ENCODE results near the gene BTBD17. TPM values are rescaled to one million over a fixed set of nuclear protein-coding genes. Genes with fewer than 3 reads are reported as not detected.
A peak's percentile ranks its signal among the peaks of the same experiment; 100 is the strongest.

Gene BTBD17
- polyA plus RNA-seq, 2 of the 4 experiments (the other 2 are of a cell fraction): not detected

DNA sequence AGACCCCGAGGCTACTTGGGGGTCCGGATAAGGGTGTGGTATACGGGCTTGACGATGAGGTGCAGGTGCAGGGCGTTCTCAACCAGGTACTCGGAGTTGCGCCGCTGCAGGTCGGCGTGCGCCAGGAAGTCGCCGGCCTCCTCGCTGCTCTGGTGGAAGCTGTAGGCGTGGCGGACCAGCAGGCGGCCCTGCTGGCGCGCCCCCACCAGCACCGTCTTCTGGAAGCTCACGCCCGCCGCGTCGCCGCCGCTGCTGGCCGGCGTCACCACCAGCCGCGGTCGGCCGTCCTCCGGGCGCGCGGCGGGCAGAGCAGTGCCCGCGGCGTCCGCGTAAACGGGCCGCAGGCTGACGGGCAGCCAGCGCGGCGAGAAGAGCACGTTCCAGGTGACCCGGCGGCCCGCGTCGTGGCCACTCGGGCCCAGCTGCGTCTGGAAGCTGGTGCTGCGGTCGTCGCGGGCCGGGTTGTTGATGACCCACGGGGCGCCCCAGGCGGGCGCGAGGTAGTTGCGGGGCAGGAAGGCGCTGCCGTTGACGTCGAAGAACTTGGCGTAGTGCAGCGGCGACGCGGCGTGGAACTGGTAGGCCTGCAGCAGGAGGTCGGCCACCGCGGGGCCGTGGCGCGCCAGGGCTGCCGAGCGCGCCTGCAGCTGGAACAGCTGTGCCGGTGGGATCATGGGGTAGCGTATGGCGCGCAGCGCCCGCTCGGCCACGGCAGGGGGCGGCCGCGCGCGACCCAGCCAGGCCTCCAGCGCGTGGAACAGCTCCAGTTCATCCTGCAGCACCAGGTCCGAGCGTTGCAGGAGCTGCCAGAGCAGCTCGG lies 4.8 kb downstream of the BTBD17 start:
- Histone ChIP-seq H3K9me3 (no peaks in the 10 kb centered on the region), H3K4me2 (peak overlapping the region; percentile 78), H3K4me3 (peak overlapping the region; percentile 33), H3K4me1 (peaks cover 17% of the 10 kb centered on the region; the same call in 1 of the 3 replicates), H3K27ac (no peak overlapping the region; a peak in 1 of 6 replicates)
- TF ChIP-seq, protein P1, sequence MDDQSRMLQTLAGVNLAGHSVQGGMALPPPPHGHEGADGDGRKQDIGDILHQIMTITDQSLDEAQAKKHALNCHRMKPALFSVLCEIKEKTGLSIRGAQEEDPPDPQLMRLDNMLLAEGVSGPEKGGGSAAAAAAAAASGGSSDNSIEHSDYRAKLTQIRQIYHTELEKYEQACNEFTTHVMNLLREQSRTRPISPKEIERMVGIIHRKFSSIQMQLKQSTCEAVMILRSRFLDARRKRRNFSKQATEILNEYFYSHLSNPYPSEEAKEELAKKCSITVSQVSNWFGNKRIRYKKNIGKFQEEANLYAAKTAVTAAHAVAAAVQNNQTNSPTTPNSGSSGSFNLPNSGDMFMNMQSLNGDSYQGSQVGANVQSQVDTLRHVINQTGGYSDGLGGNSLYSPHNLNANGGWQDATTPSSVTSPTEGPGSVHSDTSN (IDR thresholded peaks at IDR 0.05): no peak
- TF ChIP-seq SMC3 (IDR thresholded peaks at IDR 0.05) (no peak), NR3C1 (IDR thresholded peaks at IDR 0.05) (no peak), NPAS2 (CRISPR knock-in tag; IDR thresholded peaks at IDR 0.05; ENCODE audit: borderline replicate concordance) (no peak), HOXA7 (CRISPR knock-in tag; IDR thresholded peaks at IDR 0.05) (no peak), RFX5 (IDR thresholded peaks at IDR 0.05) (no peak), JUN (IDR thresholded peaks at IDR 0.05) (no peak), RAD21 (conservative IDR thresholded peaks at IDR 0.05 in 1 of 2, IDR thresholded peaks at IDR 0.05 in 1 of 2) (no peak), KDM1A (IDR thresholded peaks at IDR 0.05; ENCODE audit: low read depth) (no peak), EHF (CRISPR knock-in tag; IDR thresholded peaks at IDR 0.05) (no peak), NFE2L2 (conservative IDR thresholded peaks at IDR 0.05; ENCODE audit: low read length) (no peak), CBX2 (IDR thresholded peaks at IDR 0.05; ENCODE audit: borderline replicate concordance, low read depth) (no peak), FOSL2 (IDR thresholded peaks at IDR 0.05) (no peak), FOSL2 (CRISPR knock-in tag; IDR thresholded peaks at IDR 0.05) (no peak), HOXB5 (CRISPR knock-in tag; IDR thresholded peaks at IDR 0.05) (no peak)
- TF ChIP-seq, protein P2, sequence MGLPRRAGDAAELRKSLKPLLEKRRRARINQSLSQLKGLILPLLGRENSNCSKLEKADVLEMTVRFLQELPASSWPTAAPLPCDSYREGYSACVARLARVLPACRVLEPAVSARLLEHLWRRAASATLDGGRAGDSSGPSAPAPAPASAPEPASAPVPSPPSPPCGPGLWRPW (IDR thresholded peaks at IDR 0.05): no peak
- TF ChIP-seq, protein P3, sequence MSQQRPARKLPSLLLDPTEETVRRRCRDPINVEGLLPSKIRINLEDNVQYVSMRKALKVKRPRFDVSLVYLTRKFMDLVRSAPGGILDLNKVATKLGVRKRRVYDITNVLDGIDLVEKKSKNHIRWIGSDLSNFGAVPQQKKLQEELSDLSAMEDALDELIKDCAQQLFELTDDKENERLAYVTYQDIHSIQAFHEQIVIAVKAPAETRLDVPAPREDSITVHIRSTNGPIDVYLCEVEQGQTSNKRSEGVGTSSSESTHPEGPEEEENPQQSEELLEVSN (IDR thresholded peaks at IDR 0.05; ENCODE audit: borderline replicate concordance, low read depth): no peak
- TF ChIP-seq, protein P4, sequence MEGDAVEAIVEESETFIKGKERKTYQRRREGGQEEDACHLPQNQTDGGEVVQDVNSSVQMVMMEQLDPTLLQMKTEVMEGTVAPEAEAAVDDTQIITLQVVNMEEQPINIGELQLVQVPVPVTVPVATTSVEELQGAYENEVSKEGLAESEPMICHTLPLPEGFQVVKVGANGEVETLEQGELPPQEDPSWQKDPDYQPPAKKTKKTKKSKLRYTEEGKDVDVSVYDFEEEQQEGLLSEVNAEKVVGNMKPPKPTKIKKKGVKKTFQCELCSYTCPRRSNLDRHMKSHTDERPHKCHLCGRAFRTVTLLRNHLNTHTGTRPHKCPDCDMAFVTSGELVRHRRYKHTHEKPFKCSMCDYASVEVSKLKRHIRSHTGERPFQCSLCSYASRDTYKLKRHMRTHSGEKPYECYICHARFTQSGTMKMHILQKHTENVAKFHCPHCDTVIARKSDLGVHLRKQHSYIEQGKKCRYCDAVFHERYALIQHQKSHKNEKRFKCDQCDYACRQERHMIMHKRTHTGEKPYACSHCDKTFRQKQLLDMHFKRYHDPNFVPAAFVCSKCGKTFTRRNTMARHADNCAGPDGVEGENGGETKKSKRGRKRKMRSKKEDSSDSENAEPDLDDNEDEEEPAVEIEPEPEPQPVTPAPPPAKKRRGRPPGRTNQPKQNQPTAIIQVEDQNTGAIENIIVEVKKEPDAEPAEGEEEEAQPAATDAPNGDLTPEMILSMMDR (IDR thresholded peaks at IDR 0.05): no peak
- TF ChIP-seq, protein P5, sequence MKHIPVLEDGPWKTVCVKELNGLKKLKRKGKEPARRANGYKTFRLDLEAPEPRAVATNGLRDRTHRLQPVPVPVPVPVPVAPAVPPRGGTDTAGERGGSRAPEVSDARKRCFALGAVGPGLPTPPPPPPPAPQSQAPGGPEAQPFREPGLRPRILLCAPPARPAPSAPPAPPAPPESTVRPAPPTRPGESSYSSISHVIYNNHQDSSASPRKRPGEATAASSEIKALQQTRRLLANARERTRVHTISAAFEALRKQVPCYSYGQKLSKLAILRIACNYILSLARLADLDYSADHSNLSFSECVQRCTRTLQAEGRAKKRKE (CRISPR knock-in tag; IDR thresholded peaks at IDR 0.05; ENCODE audit: low read depth): no peak
- ChIA-PET POLR2A (no interaction called here), CTCF (interaction anchor here (0.7 to 34.5 kb wide), 15 partner anchors 10 to 185 kb away, joined by 3 to 674 read pairs (median 5); partner anchors contain the start of genes BTBD17 and GPR142)
- no peak for ATAC-seq
- FAIRE-seq: no peak
- WGBS (ENCODE audit: missing lambda C conversion rate): 22% methylated on average over 44 of the region's 105 CpGs
- peak in 1 of 2 experiments; percentile 24 for DNase-seq (ENCODE audit: low read depth in 1 of 2, low spot score in 1 of 2)

DNA sequence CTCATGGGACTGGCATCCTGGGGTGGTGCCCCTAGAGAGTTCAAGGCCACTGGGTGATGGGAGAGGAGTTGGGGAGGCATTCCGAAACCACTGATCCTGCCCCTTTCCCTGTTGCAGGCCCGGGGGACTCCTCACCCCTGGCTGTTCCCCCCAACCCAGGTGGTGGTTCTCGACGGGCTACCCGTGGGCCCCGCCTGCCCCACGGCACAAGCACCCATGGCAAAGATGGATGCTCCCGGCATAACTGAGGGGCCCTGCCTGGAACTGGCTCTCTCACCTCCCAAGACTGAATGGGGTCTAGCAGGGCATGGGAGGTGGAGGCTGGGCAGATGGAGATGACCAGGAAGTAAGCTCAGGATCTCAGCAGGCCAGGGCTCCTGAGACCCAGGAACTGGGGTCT lies 6.6 kb downstream of the BTBD17 start:
- no peaks in the 10 kb centered on the region for H3K9me3 ChIP-seq
- FAIRE-seq (no peak), ATAC-seq (no peak), DNase-seq (ENCODE audit: low read depth in 1 of 2, low spot score in 1 of 2) (no peak)
- TF ChIP-seq, protein P6, sequence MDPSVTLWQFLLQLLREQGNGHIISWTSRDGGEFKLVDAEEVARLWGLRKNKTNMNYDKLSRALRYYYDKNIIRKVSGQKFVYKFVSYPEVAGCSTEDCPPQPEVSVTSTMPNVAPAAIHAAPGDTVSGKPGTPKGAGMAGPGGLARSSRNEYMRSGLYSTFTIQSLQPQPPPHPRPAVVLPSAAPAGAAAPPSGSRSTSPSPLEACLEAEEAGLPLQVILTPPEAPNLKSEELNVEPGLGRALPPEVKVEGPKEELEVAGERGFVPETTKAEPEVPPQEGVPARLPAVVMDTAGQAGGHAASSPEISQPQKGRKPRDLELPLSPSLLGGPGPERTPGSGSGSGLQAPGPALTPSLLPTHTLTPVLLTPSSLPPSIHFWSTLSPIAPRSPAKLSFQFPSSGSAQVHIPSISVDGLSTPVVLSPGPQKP (IDR thresholded peaks at IDR 0.05; ENCODE audit: low read depth, low read length): no peak
- TF ChIP-seq MAZ (IDR thresholded peaks at IDR 0.05; ENCODE audit: borderline replicate concordance, low read depth, low read length): no peak
- no peak for TF ChIP-seq JUNB (IDR thresholded peaks at IDR 0.05)
- TF ChIP-seq ZFP36 (IDR thresholded peaks at IDR 0.05; ENCODE audit: borderline replicate concordance, partially characterized antibody): no peak
- 68% methylated on average over 8 of the region's 8 CpGs for WGBS (ENCODE audit: missing lambda C conversion rate)
- peaks cover 18% of the 10 kb centered on the region; the same call in 1 of the 3 replicates for H3K4me1 ChIP-seq
- H3K4me2 ChIP-seq: no peak overlapping the region
- no peak overlapping the region for H3K27ac ChIP-seq
- ChIA-PET CTCF (interaction anchor here (0.6 to 34.5 kb wide), 7 partner anchors 8 to 357 kb away, joined by 3 to 674 read pairs (median 5); partner anchors contain the start of genes BTBD17 and GPR142), POLR2A (no interaction called here)
- no peak overlapping the region for H3K4me3 ChIP-seq

Data from A549 (cell line).